ENCODE results near the gene KRT28. TPM values are rescaled to one million over a fixed set of nuclear protein-coding genes. Genes with fewer than 3 reads are reported as not detected.
A peak's percentile ranks its signal among the peaks of the same experiment; 100 is the strongest.

KRT28 gene
- polyA plus RNA-seq, 1 experiment: not detected

DNA sequence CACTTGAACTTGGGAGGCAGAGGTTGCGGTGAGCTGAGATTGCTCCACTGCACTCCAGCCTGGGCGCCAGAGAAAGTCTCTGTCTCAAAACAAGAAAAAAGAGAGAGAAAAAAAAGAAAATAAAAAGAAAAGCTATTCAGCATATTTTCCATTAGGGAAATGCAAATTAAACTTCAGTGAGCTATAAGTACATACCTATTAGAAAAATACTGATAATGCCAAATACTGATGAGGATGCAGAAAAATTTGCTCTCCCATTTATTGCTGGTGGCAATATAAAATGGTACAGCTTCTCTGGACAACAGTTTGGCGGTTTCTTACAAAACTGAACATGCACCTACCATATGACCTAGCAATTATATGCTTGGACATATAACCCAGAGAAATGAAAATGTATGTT, 12.9 kb upstream of the KRT28 start:
- H3K9me3 ChIP-seq (ENCODE audit: control insufficient read depth, insufficient read depth, low read length): no peaks in the 10 kb centered on the region
- TF ChIP-seq, protein P1, sequence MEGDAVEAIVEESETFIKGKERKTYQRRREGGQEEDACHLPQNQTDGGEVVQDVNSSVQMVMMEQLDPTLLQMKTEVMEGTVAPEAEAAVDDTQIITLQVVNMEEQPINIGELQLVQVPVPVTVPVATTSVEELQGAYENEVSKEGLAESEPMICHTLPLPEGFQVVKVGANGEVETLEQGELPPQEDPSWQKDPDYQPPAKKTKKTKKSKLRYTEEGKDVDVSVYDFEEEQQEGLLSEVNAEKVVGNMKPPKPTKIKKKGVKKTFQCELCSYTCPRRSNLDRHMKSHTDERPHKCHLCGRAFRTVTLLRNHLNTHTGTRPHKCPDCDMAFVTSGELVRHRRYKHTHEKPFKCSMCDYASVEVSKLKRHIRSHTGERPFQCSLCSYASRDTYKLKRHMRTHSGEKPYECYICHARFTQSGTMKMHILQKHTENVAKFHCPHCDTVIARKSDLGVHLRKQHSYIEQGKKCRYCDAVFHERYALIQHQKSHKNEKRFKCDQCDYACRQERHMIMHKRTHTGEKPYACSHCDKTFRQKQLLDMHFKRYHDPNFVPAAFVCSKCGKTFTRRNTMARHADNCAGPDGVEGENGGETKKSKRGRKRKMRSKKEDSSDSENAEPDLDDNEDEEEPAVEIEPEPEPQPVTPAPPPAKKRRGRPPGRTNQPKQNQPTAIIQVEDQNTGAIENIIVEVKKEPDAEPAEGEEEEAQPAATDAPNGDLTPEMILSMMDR (IDR thresholded peaks at IDR 0.05; ENCODE audit: low read depth, low read length): no peak
- POLR2A ChIA-PET: no interaction called here
- no peak overlapping the region for H3K27ac ChIP-seq (ENCODE audit: low read depth, low read length)
- CTCF ChIA-PET: interaction anchor here (1.3 kb wide), 1 partner anchor 855 kb away, joined by 3 read pairs; no protein-coding TSS in a partner anchor
- peaks cover 2% of the 10 kb centered on the region for H3K27me3 ChIP-seq (ENCODE audit: control insufficient read depth, insufficient read depth, low read length)
- no peak overlapping the region for H3K4me3 ChIP-seq (ENCODE audit: low read depth, low read length)
- no peak for DNase-seq (ENCODE audit: low read depth, low spot score)

DNA sequence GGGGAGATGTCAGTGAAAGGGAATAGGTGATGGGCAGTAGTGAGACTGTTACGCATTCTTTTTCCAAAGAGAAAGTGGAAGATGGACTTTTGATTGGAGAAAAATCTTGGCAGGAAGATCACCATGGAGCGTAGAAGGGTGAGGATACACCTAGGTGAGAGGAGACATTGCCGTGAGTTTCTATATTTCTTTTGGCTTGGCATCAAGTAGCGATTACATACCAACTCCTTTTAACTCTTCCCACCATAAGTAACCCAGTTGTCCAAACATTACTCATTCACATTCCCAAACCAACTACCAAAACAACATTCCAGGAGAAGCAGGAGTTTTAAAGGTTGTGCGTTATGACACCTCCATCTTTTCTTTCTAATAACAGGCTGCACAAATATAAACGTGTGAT, 10.7 kb upstream of the KRT28 start:
- Histone ChIP-seq H3K9me3 (ENCODE audit: control insufficient read depth, insufficient read depth, low read length) (no peaks in the 10 kb centered on the region), H3K27ac (ENCODE audit: low read depth, low read length) (no peak overlapping the region), H3K4me3 (ENCODE audit: low read depth, low read length) (no peak overlapping the region), H3K27me3 (ENCODE audit: control insufficient read depth, insufficient read depth, low read length) (peaks cover 17% of the 10 kb centered on the region)
- POLR2A ChIA-PET: no interaction called here
- CTCF ChIA-PET: interaction anchor here (1.1 to 1.5 kb wide), 4 partner anchors 739 to 855 kb away, joined by 3 to 11 read pairs (median 4); no protein-coding TSS in a partner anchor
- TF ChIP-seq, protein P1 (IDR thresholded peaks at IDR 0.05; ENCODE audit: low read depth, low read length): no peak
- peak; percentile 7 for DNase-seq (ENCODE audit: low read depth, low spot score)

DNA sequence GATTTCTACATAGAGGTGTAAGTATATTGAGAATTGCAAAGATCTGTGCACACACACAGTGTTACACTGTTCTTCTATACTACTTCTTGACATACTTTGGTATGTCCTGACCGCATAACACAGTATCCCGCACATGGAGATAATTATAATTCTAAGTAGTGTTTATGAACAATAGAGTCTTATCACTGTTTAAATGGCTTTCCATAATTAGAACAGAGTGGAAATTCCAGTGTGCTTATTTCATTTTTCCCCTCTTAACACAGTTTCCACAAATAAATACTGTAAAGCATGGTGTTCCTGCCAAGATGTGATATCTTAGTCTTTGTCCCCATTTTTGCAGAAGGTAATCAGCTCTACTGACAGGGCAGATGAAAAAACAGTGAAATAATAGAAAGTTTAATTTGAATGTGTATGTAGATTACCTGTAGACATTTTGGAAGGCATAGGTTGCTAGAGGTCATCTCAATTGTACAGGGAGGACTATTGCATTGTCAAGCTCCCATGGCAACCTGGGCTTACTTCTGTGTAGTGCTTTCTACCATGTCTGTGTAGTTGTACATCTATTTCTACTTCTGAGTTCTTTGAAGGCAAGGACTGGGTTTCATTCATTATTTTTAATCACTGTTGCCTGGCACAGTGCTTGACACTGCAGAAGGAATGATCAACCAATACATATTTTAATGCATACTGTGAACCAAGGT, 10.1 kb upstream of the KRT28 start:
- H3K4me3 ChIP-seq (ENCODE audit: low read depth, low read length): no peak overlapping the region
- ChIA-PET CTCF (interaction anchor here (0.7 to 1.3 kb wide), 5 partner anchors 739 to 857 kb away, joined by 3 to 7 read pairs (median 3); no protein-coding TSS in a partner anchor), POLR2A (no interaction called here)
- TF ChIP-seq, protein P1 (IDR thresholded peaks at IDR 0.05; ENCODE audit: low read depth, low read length): no peak
- no peaks in the 10 kb centered on the region for H3K9me3 ChIP-seq (ENCODE audit: control insufficient read depth, insufficient read depth, low read length)
- peaks cover 21% of the 10 kb centered on the region for H3K27me3 ChIP-seq (ENCODE audit: control insufficient read depth, insufficient read depth, low read length)
- no peak overlapping the region for H3K27ac ChIP-seq (ENCODE audit: low read depth, low read length)
- no peak for DNase-seq (ENCODE audit: low read depth, low spot score)

DNA sequence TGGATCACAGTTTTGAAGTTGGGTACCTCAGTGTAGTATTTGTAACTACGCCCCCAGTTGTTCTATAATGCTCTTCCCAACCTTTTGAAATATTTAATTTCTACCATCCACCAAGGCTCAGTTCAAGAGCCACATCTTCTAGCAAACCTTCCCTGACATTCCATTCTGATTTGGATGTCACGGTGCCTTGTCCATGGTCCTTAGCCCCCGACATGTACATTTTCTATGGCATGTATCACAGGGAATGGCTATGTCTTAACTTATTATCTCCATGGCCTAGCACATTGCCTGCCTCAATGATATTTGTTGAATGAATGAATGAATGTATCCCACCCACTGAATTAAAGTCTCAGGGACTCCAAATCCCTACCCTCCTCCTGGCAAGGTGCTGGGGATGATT, 6.4 kb upstream of the KRT28 start:
- DNase-seq (ENCODE audit: low read depth, low spot score): no peak
- TF ChIP-seq, protein P1 (IDR thresholded peaks at IDR 0.05; ENCODE audit: low read depth, low read length): no peak
- POLR2A ChIA-PET: interaction anchor here (0.8 kb wide), 1 partner anchor 14 kb away, joined by 3 read pairs; no protein-coding TSS in a partner anchor
- no peak overlapping the region for H3K4me3 ChIP-seq (ENCODE audit: low read depth, low read length)
- H3K27ac ChIP-seq (ENCODE audit: low read depth, low read length): no peak overlapping the region
- H3K9me3 ChIP-seq (ENCODE audit: control insufficient read depth, insufficient read depth, low read length): no peaks in the 10 kb centered on the region
- CTCF ChIA-PET: interaction anchor here (0.9 to 4.5 kb wide), 5 partner anchors 743 to 861 kb away, joined by 3 to 27 read pairs (median 4); no protein-coding TSS in a partner anchor
- H3K27me3 ChIP-seq (ENCODE audit: control insufficient read depth, insufficient read depth, low read length): peaks cover 28% of the 10 kb centered on the region

DNA sequence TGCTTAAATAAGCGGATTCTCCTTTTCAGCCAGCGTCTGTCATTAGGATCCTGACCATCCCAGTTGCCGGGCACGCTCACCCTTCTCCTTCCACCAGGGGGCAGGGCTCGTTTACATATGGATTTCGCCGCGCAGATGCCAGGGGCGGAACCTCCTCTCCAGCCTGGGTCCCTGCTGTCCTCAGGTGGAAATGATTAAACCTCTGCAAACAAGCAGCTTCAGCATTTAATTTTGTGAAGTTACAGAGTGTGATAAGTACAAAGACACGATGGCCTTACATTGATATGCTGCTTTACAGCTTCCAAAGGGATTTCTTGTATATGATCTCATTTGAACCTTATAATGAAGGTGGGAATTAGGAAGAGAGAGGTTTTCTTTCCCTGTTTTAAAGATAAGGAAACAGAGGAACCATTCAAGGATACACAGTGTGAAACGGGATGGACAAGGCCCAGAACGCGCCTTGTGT, 3.9 kb upstream of the KRT28 start:
- H3K27ac ChIP-seq (ENCODE audit: low read depth, low read length): no peak overlapping the region
- no peak overlapping the region for H3K4me3 ChIP-seq (ENCODE audit: low read depth, low read length)
- CTCF ChIA-PET: interaction anchor here (0.6 to 4.5 kb wide), 14 partner anchors 11 to 863 kb away, joined by 3 to 34 read pairs (median 4); no protein-coding TSS in a partner anchor
- peaks cover 33% of the 10 kb centered on the region for H3K27me3 ChIP-seq (ENCODE audit: control insufficient read depth, insufficient read depth, low read length)
- DNase-seq (ENCODE audit: low read depth, low spot score): peak; percentile 16
- POLR2A ChIA-PET: no interaction called here
- no peaks in the 10 kb centered on the region for H3K9me3 ChIP-seq (ENCODE audit: control insufficient read depth, insufficient read depth, low read length)
- TF ChIP-seq, protein P1 (IDR thresholded peaks at IDR 0.05; ENCODE audit: low read depth, low read length): peak; percentile 95

All from AG04450 (cell line).